ENCODE data around the gene GPR158.

GPR158 gene, protein sequence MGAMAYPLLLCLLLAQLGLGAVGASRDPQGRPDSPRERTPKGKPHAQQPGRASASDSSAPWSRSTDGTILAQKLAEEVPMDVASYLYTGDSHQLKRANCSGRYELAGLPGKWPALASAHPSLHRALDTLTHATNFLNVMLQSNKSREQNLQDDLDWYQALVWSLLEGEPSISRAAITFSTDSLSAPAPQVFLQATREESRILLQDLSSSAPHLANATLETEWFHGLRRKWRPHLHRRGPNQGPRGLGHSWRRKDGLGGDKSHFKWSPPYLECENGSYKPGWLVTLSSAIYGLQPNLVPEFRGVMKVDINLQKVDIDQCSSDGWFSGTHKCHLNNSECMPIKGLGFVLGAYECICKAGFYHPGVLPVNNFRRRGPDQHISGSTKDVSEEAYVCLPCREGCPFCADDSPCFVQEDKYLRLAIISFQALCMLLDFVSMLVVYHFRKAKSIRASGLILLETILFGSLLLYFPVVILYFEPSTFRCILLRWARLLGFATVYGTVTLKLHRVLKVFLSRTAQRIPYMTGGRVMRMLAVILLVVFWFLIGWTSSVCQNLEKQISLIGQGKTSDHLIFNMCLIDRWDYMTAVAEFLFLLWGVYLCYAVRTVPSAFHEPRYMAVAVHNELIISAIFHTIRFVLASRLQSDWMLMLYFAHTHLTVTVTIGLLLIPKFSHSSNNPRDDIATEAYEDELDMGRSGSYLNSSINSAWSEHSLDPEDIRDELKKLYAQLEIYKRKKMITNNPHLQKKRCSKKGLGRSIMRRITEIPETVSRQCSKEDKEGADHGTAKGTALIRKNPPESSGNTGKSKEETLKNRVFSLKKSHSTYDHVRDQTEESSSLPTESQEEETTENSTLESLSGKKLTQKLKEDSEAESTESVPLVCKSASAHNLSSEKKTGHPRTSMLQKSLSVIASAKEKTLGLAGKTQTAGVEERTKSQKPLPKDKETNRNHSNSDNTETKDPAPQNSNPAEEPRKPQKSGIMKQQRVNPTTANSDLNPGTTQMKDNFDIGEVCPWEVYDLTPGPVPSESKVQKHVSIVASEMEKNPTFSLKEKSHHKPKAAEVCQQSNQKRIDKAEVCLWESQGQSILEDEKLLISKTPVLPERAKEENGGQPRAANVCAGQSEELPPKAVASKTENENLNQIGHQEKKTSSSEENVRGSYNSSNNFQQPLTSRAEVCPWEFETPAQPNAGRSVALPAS (N-terminal part only)

DNA sequence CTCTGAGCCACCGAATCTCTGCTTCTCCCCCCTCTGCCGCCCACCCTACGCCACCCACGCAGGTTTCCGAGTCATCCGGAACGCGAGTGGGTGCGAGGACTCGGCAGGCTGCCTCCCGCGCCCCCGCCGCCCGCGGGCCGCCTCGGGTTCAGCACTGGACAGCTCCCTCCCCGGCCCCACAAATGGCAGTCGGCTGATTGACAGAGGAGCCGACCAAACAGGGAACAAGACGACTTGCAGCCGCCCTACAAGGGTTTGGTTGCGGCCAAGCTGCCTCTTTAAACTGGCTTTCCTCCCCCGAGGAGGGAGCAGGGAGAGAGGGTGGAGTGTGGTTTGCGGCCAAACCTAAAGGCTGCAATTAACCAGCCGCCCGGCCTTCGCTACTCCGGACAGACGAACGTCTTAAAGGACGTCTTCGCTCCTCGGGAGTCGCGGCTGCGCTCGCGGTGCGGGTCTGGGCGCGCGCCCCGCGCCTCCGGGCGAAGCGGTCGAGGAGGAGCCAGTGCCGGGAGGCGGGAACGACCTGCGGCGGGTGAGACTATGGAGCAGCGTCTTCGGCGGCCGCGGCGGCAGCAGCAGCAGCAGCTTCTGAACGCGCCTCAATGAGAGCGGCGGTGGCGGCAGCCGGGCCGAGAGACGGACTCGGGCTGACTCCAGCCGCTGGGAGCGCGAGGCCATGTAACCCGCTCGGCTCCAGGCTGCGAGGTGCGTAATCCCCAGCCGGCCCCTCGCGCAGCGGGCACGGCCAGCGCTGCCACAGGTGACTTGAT, at the start of gene GPR158:
Gene GPR158 (plus strand): TSS at position 541 of the 770 bp plus-strand sequence. CDS start 420 bp downstream, outside the sequence.
- TF ChIP-seq GATA3 (IDR thresholded peaks at IDR 0.05; ENCODE audit: low read depth, low read length) (no peak), GATA2 (IDR thresholded peaks at IDR 0.05; ENCODE audit: low read depth, low read length) (no peak)

DNA sequence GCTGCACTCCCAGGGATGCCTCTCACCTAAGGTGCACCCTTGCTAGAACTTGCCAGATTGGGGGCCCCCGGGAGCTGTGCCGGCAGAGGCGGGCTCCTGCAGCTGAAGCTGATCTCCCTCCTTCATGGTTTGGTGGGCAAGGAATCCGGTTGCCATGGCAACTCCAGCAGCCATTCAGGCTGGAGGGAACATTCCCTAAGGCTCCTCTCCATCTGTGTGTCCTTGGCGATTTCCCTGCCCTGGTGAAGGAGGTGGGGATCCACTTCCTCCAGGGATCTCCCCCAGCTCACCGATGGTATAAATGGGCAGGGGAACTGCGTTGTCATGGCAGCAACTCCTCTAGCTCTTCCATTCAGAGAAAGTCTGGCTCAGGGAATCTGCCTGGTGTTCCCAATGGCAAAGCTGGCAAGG, 49.6 kb upstream of the GPR158 start:
- TF ChIP-seq GATA3 (IDR thresholded peaks at IDR 0.05; ENCODE audit: low read depth, low read length) = no peak
- no peak for TF ChIP-seq GATA2 (IDR thresholded peaks at IDR 0.05; ENCODE audit: low read depth, low read length)

GRCh38 chr10:25129592-25129991, 45.2 kb upstream of the GPR158 start:
- TF ChIP-seq GATA3 (IDR thresholded peaks at IDR 0.05; ENCODE audit: low read depth, low read length) (no peak), GATA2 (IDR thresholded peaks at IDR 0.05; ENCODE audit: low read depth, low read length) (no peak)

DNA sequence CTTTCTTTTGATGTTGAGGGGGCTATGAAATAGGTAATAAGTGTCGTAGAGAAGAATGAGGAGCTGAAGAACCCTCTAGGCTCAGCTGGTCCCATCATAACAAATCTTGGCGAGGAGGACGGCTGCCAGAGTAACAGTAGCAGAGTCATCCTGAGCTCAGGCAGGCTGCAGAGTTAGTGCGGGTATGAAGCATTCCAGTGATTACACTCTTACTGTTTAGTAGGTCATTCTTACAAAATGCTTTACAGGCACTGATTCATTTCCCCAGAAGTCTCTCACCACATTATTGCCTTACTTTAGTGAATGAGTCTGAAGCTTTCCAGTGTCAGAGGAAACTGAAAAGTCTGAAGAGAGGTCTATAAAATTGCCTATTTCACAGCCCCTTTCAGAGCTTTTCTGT, 43.9 kb upstream of the GPR158 start:
- TF ChIP-seq GATA3 (IDR thresholded peaks at IDR 0.05; ENCODE audit: low read depth, low read length) (no peak), GATA2 (IDR thresholded peaks at IDR 0.05; ENCODE audit: low read depth, low read length) (no peak)

GRCh38 chr10:25142116-25142864, 32.5 kb upstream of the GPR158 start:
- TF ChIP-seq GATA2 (IDR thresholded peaks at IDR 0.05; ENCODE audit: low read depth, low read length) = no peak
- TF ChIP-seq GATA3 (IDR thresholded peaks at IDR 0.05; ENCODE audit: low read depth, low read length) = no peak

- no peak for TF ChIP-seq GATA2 (IDR thresholded peaks at IDR 0.05; ENCODE audit: low read depth, low read length)
- TF ChIP-seq GATA3 (IDR thresholded peaks at IDR 0.05; ENCODE audit: low read depth, low read length) = no peak
These were observed 17.2 kb upstream of the GPR158 start for GRCh38 chr10:25157650-25158049.

- TF ChIP-seq GATA2 (IDR thresholded peaks at IDR 0.05; ENCODE audit: low read depth, low read length) (no peak), GATA3 (IDR thresholded peaks at IDR 0.05; ENCODE audit: low read depth, low read length) (no peak)
These were observed 15.2 kb upstream of the GPR158 start for GRCh38 chr10:25159591-25159990.

DNA sequence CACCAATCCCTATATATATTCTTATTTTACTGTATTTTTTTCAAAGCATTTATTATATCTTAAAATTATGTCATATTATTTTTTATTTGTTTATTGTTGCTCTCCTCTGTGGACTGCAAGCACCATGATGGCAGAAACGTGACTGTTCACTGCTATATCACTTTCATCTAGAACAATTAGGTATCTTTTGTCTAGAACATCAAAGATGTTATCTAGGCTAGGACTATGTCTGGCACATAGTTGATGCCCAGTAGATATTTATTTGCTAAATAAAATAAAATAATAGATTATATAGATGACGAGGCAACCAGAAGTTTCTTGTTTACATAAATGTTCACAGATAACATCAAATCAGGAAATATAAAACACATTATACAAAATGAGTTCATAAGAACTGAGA, 12.4 kb upstream of the GPR158 start:
- no peak for TF ChIP-seq GATA2 (IDR thresholded peaks at IDR 0.05; ENCODE audit: low read depth, low read length)
- TF ChIP-seq GATA3 (IDR thresholded peaks at IDR 0.05; ENCODE audit: low read depth, low read length) = no peak

DNA sequence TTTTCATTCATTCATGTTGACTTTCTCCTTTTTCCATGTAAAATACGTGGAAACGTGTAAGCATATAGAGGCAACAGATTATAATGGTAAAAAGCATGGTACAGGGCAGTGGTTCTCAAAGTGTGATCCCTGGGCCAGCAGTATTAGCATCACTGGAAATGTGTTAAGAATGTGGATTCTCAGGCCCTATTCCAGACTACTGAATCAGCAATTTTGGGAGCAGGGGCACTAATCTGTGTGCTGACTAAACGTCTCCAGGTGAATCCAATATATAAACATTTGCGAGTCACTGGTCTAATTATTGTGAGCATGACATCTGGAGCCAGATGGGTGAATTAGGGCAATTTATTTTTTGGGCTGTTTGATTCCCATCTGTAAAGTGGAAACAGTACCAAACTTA, 5.1 kb upstream of the GPR158 start:
- TF ChIP-seq GATA3 (IDR thresholded peaks at IDR 0.05; ENCODE audit: low read depth, low read length) (no peak), GATA2 (IDR thresholded peaks at IDR 0.05; ENCODE audit: low read depth, low read length) (no peak)

- TF ChIP-seq GATA3 (IDR thresholded peaks at IDR 0.05; ENCODE audit: low read depth, low read length) (no peak), GATA2 (IDR thresholded peaks at IDR 0.05; ENCODE audit: low read depth, low read length) (no peak)
These were observed 4.2 kb upstream of the GPR158 start for GRCh38 chr10:25170627-25171026.

- TF ChIP-seq GATA2 (IDR thresholded peaks at IDR 0.05; ENCODE audit: low read depth, low read length) = no peak
- TF ChIP-seq GATA3 (IDR thresholded peaks at IDR 0.05; ENCODE audit: low read depth, low read length) = no peak
These were observed 973 bp downstream of the GPR158 start for GRCh38 chr10:25175527-25176420.
